ENCODE data around the gene KIT.
"Not testable (repeated sequence)": the region's sequence is repeated elsewhere in the genome, so short reads cannot be mapped to it uniquely, and the experiment has no call there.

The KIT gene
- 0.10 to 2.8 (median 1.4) reads per million in 4 experiments for total RNA-seq

DNA sequence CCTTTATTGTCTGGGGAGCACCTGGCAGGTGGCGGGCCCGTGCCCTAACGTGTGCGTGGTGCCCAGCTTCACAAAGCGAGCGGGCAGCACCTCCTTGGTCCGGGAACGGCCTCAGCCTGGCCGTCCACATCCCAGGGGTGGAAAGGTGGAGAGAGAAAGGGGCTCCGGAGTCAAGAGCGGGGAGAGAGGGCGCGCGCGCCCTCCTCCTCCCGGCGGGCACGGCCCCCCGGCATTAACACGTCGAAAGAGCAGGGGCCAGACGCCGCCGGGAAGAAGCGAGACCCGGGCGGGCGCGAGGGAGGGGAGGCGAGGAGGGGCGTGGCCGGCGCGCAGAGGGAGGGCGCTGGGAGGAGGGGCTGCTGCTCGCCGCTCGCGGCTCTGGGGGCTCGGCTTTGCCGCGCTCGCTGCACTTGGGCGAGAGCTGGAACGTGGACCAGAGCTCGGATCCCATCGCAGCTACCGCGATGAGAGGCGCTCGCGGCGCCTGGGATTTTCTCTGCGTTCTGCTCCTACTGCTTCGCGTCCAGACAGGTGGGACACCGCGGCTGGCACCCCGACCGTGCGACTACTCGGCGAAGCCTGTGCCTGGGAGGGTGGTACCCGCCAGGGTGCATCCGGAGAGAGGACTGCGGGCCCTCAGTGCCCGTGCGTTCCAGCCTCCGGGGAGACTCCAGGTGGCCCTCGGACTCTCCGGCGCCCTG lies at the start of gene KIT:
TSS of gene KIT (plus strand) at position 407 of the 701 bp plus-strand sequence. CDS start at position 465, 58 bp downstream.
- DNase-seq: no peak

DNA sequence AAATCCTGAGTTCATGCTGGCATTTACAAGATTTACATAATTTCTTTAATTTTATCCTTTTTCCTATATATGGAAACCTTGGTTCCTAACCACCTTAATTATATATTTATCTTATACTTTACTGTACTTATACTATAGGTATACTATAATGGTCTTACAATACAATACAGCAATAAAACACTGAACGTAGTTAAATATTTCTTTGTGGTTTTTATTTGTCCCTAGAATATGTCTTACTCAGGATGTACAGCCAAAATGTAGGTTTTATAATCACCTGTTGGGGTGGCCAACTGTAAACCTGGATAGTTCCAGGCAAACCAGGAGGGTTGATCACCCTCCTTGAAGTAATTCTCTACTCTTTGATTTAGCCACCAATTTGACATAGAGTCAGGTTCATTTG lies 48.4 kb upstream of the KIT start:
- DNase-seq: no peak

GRCh38 chr4:54614149-54614548 lies 43.6 kb upstream of the KIT start:
- DNase-seq: no peak

DNA sequence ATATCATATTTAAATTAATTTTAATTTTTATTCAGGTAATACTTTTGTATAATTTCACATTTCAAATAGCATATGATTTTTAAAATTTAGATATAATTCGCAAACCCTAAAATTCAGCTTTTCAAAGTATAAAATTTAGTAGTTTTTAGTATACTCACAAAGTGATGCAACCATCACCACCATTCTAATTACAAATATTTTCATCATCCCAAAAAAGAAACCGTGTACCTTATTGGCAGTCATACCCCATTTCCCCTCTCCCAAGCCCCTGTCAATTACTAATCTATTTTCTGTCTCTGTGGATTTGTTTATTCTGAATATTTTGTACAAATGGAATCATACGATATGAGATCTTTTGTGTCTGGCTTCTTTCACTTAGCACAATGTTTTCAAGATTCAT lies 37.0 kb upstream of the KIT start:
- no peak for DNase-seq

- DNase-seq: no peak
These were observed 32.4 kb upstream of the KIT start for GRCh38 chr4:54625391-54625790.

DNA sequence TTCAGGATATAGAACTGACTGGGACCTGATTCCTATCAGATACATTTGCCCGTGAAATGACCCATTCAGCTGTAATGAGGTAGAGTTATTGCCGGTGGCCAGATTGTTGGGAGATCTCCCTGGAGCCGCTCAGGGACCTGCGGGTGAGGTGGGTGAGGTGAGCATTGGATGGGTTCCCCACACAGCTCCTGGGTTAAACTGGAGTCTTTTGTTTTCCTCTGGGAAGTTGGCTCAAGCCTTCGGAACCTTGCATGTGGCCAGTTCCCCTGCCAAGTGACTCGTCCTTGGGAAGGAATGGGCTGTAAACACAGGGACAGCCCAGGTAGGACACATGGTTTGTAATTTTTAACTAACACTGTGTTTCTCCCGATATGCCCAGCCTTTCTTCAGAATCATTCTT lies 31.6 kb upstream of the KIT start:
- DNase-seq: no peak

DNA sequence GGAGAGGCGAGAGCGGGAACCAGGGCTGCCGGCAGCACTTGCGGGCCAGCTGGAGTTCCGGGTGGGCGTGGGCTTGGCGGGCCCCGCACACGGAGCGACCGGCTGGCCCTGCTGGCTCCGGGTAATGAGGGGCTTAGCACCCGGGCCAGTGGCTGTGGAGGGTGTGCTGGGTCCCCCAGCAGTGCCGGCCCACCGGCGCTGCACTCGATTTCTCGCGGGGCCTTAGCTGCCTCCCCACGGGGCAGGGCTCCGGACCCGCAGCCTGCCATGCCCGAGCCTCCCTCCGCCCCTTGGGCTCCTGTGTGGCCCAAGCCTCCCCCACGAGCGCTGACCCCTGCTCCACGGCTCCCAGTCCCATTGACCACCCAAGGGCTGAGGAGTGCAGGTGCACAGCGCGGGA lies 25.2 kb upstream of the KIT start:
- no peak for DNase-seq

- DNase-seq: not testable (repeated sequence)
These were observed 24.5 kb upstream of the KIT start for GRCh38 chr4:54633102-54633740.

- no peak for DNase-seq
These were observed 22.4 kb upstream of the KIT start for GRCh38 chr4:54635318-54635717.

DNA sequence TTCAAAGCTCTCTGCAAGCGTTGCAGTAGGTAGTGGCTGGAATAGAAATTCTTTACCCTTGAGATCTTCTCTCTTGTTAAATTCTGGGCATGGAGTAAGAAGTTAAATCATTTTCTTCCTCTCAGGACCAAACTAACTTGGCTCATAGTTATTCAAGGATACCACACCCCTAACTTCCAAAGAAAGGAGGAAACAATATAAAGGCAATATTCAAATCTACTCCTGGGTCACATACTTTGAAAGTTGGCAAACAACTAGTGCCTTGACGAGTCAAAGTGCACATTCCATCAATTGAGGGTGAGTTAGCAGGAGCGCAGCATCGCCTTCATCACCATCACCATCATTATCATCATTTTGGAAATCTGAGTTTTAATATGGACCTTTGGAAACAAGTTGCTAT lies 20.4 kb upstream of the KIT start:
- no peak for DNase-seq

DNA sequence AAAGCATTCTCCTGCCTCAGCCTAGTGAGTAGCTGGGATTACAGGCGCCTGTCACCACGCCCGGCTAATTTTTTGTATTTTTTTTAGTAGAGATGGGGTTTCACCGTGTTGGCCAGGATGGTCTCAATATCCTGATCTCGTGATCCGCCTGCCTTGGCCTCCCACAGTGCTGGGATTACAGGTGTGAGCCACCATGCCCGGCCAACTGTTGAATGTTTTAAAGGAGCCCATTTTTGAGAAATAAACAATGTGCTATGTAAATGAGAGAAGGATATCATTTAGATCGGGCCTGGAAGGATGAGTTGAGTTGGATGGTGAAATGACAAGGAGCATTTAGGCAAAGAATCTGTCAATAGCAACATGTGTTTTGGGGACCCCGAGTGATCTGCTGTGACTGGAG lies 16.7 kb upstream of the KIT start:
- not testable (repeated sequence) for DNase-seq

DNA sequence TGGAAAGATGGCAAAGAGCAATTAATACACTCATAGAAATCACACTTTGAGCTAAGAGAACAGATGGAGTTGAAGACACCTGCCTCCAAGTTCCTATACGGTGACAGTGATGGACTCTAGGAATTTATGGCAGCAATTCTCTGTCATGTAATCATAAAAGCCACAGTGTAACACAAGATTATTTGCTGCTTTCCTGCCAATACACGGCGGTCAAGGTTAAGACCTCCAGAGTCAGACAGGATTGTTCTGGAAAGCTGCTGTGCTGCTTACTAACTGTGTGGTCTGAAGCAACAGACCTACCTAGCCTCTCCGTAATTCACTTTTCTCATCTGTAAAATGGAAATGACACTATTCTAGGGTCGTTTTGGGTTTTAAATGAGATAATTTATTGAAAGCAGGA lies 14.6 kb upstream of the KIT start:
- no peak for DNase-seq

DNA sequence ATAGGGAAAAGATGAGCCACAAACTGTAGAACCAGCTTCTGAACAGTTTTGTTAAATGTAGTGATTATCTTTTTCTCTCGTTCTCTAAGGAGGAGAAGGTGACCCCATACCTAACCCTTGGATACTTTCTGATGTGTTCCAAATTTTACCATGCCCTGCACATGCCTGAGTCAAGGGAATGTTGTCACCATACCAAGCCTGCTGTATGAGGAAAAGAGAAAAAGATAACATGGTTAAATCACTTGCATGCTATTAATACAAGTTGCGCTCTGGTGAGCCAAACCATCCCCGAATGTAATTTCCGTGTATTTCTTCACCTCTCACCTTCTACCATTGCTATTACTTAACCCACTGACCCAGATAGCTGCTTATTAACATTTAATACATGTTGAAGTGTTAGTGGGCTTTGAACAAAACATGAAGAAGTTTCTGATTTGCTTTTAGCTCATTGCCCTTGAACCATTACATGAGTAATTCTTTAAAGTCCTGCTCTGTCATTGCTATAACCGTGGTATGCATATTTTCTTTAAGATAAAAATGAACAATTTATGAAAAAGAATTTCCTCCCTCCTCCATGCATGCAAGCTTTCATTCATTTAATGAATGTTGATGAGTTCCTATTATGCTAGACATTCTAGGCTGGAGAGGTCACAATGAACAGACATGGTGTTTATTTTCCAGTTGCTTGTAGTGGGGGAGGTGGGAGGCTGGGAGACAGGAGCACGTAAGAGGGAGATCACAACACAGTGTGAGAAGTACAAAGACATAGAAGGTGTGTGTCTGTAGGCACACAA lies 13.6 kb upstream of the KIT start:
- no peak for DNase-seq

DNA sequence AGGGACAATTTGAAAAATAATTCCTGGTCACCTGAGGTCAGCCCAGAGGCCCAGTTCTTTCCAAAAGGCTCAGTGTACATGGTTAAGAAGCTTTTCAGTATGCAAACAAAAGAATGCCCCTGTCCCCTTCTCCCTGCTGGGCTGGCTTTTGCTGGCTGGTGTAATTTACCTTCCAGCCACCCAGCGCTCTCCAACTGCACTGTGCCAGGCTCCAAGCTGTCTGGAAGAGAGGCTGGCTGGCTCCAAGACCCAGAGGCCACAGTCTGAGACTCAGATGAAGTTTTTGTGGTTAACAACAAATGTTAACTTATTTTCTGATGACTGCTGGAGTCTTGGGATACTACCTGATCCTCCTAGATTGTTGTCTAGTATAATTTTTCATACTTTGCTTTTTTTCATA lies 11.9 kb upstream of the KIT start:
- no peak for DNase-seq

GRCh38 chr4:54647070-54647469 lies 10.7 kb upstream of the KIT start:
- DNase-seq: no peak

DNA sequence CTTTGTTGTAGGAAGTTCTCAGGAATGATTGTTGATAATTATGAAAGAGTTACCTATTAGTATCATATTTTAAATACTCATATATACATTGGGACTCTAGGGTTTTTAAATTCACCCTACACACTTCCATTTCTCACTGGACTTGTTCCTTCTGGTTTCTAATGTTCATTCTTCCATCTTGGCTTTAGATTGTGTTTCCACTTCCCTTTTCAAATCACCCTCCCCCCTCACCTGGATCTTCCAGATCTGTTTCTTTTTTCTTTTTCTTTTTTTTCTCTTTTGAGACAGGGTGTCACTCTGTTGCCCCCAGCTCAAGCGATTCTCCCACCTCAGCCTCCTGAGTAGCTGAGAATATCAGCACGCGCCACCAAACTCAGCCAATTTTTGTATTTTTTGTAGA lies 6.7 kb upstream of the KIT start:
- DNase-seq: no peak

DNA sequence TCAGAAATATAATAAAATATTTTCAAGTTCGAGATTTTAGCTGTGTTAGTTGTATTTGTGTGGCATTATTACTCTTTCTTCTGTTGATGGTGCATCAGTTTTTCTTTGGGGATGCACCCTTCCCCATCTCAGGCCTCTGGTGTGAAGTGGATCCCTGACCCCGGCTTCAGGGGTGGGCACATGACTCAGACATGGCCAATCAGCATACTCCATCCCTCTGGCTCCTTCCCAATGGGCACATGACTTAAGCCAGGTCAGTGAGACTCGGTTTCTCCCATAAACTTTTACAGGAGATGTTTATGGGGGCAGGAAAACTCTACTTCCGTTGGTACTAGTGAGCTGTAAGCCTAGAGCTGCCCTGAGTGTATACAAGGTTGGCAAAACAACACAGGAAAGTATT lies 3.0 kb upstream of the KIT start:
- DNase-seq: no peak

GRCh38 chr4:54657185-54657550 lies 589 bp upstream of the KIT start:
- DNase-seq: no peak

DNA sequence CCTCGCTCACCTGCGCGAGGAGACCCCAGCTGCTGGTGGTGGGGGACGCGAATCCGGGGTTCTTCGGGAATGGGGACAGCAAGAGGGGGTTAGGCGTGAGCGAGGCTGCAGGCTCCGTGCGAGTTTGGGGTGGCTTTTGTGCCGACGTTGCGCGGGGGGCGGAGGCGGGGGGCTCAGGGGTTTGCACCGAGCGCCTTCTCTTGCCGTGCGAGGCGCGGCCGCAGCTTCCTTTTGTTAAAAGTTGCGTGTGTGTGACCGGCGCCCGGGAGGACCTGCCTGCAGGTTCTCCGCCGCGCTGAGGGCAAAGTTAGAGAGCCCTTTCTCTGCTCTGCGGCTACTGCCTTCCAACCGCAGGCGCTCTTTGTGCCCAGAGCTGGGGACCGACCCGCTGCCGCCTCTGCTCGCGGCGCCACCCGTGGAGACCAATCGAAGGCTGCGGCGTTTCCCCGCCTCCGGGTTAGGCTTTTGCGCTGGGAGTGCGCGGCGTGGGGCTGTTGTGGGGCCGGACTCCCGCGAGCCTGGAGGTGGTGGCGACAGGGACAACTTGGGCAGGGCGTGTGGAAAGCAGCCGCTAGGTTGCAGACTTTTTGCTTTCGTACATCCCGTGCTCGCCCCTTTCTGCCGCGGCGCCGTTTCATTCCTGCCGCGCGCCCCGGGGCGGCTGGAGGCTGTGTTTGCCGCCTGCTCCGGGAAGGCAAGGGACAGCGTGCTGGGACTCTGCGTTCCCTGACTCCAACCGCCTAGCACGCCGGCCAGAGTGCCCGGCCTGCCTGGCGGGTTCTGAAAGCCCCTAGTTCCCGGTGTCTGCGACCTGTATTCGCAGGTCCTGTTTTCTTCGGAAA lies 716 bp downstream of the KIT start:
- no peak for DNase-seq

DNA sequence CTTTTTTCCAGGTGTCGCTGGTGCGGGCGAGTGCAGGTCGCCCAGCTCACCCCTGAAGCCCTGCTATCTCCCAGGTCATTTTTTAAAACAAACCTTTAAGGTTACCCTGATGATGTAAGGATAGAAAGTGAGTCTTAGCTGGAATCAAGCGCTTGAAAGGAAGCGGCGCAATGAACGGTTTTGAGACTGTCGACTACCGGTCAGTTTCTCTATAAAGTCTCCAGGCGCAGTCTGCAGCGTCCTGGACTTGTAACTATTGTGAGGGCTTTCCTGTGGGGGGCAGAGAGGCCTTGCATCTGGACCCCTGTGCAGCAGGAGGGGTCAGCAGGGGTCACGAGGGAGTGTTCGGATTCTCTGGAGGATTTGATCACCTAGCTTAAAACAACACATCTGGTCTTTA lies 1.6 kb downstream of the KIT start:
- DNase-seq: no peak

GRCh38 chr4:54659749-54660535 lies 2.2 kb downstream of the KIT start:
- DNase-seq: no peak

DNA sequence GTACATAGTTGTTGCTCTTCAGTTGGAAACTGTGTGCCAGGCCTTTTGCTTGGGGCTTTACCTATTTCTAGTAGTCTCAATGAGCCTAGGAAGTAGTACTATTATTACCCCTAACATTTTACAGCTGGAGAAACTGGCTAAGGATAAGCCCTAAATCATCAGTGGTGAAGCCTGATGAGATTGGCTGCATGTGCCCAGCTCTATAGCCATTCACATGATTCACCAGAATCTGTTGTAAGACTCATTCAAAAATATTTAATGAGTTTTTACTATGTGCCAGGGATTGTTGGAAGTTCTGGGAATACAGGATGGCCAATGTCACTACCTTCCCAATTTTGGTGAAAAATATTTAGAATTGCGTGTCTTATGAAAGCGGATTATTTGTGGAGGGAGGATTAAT lies 2.8 kb downstream of the KIT start:
- DNase-seq: no peak
